Panc1 (cell line): ENCODE measurements around the gene LAMA5. TPM values are rescaled to one million over a fixed set of nuclear protein-coding genes. Genes with fewer than 3 reads are reported as not detected.

Experiments used
- ATAC-seq: fragments of 200-7000 bp; cut with Tn5 transposase; 2 replicates; pipeline ENCODE4 v1.9.1; 2020; ENCODE audit warnings: mild to moderate bottlenecking, moderate library complexity
- BruUV-seq: library from RNA; stranded (reverse); fragments of 400-500 nt; replicated peaks from 2 replicates; lab custom pipeline; 2021; lab: Mats Ljungman, UMichigan
- CTCF ChIA-PET: fragments of 300-600 bp; sonication (Branson Sonifier 250); formaldehyde crosslinking; loops from one replicate; lab custom pipeline; 2022; ENCODE audit warnings: antibody characterized with exemption; lab: Charles Lee
- POLR2A ChIA-PET: fragments of 300-600 bp; sonication (Branson Sonifier 250); formaldehyde crosslinking; loops from one replicate; lab custom pipeline; 2022; ENCODE audit warnings: antibody characterized with exemption; lab: Charles Lee
- DNase-seq: peaks from one replicate; pipeline ENCODE4 v3.0.0-alpha.2; 2010; ENCODE audit warnings: low read depth, low spot score
- H3K27ac ChIP-seq: 2 replicates; pipeline ENCODE4 v1.5.1; 2011; ENCODE audit warnings: mild to moderate bottlenecking, low read length, inconsistent platforms
- H3K27me3 ChIP-seq: fragments of 200-500 bp; sonication (Bioruptor generic); 2 replicates; pipeline ENCODE4 v1.6.0; 2014; ENCODE audit warnings: low read length, inconsistent platforms; ENCODE audit not compliant: control insufficient read depth, insufficient read depth
- H3K36me3 ChIP-seq: fragments of 200-500 bp; sonication (Bioruptor generic); 2 replicates; pipeline ENCODE4 v1.5.1; 2014; ENCODE audit warnings: inconsistent platforms, mild to moderate bottlenecking, low read length, moderate library complexity; ENCODE audit not compliant: control insufficient read depth, insufficient read depth
- H3K4me1 ChIP-seq: 2 replicates; pipeline ENCODE4 v1.5.1; 2011; ENCODE audit warnings: inconsistent platforms, mild to moderate bottlenecking, low read length, moderate library complexity; ENCODE audit not compliant: control insufficient read depth, insufficient read depth
- H3K4me3 ChIP-seq, 2 experiments: 2 replicates each; pipeline ENCODE4 v1.5.1; 2011 to 2012; ENCODE audit warnings: low read depth in 2 of 2, low read length in 2 of 2, mild to moderate bottlenecking in 2 of 2, inconsistent platforms in 1 of 2, moderate library complexity in 1 of 2
- H3K9me3 ChIP-seq: fragments of 200-500 bp; sonication (Bioruptor generic); 2 replicates; pipeline ENCODE4 v1.5.1; 2014; ENCODE audit warnings: low read depth, mild to moderate bottlenecking, inconsistent platforms, low read length, moderate library complexity; ENCODE audit not compliant: control insufficient read depth, insufficient read depth
- POLR2AphosphoS5 ChIP-seq: IDR thresholded peaks from 2 replicates; pipeline ENCODE4 v1.6.1; 2012; ENCODE audit warnings: mild to moderate bottlenecking, low read depth, low read length, moderate library complexity
- REST ChIP-seq, 2 experiments: IDR thresholded peaks; 2 replicates each; pipeline ENCODE4 v1.6.1; 2011 to 2012; ENCODE audit warnings: low read depth in 2 of 2, control low read depth in 1 of 2, low read length in 1 of 2, mild to moderate bottlenecking in 1 of 2, moderate library complexity in 1 of 2; ENCODE audit not compliant: insufficient read depth in 1 of 2
- SIN3A ChIP-seq: IDR thresholded peaks from 2 replicates; pipeline ENCODE4 v1.6.1; 2012; ENCODE audit warnings: low read depth, mild to moderate bottlenecking, low read length, moderate library complexity, borderline replicate concordance; ENCODE audit not compliant: insufficient read depth
- TCF7L2 ChIP-seq: IDR thresholded peaks from 2 replicates; pipeline ENCODE4 v1.6.1; 2011; ENCODE audit warnings: mild to moderate bottlenecking, low read depth, low read length, inconsistent platforms
- in situ Hi-C: cut with HindIII; loops from 2 replicates; pipeline ENCODE4 v1.10.0; 2016; ENCODE audit warnings: low sequenced_read_pairs, low pct_unique_long_range_greater_than_20kb
- intact Hi-C: fragments of 100-400 bp; cut with micrococcal nuclease; formaldehyde crosslinking; loops from one replicate; pipeline ENCODE4 v1.10.0; 2022; ENCODE audit not compliant: unreplicated experiment
- total RNA-seq: library from RNA; stranded (reverse); gene quantifications from one replicate; pipeline ENCODE4 v1.2.1, GENCODE V29; 2021; ENCODE audit not compliant: unreplicated experiment
- TF ChIP-seq, protein P1 (sequence below): fragments of 450-650 bp; IDR thresholded peaks from 2 replicates; pipeline ENCODE4 v1.5.1; 2017; ENCODE audit warnings: mild to moderate bottlenecking

Gene LAMA5
- total RNA-seq, 1 experiment from 2014 or later, result 497 TPM

DNA sequence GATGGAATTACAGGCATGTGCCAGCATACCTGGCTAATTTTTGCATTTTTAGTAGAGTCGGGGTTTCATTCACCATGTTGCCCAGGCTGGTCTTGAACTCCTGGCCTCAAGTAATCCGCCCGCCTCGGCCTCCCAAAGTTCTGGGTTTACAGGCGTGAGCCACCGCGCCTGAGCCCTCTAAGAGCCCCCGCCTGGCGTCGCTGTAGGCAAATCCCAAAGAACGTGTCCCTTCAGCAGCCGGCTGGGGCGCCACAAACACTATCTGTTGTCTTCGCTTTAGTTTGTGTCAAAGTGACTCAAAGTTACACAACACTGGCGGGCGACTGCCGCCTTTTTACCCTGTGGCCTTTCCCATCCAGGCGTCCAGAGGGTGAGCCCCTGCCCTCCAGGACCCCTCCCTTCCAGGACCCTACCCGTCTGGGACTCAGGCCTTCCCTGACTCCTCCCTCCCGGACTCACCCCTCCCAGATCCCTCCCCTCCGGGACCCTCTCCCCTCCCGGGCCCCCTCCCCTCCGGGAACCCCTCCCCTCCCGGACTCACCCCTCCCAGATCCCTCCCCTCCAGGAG lies 65.3 kb downstream of the LAMA5 start:
- peaks cover 2% of the 10 kb centered on the region; the same call in 1 of the 2 replicates for H3K36me3 ChIP-seq
- intact Hi-C loops, result loop anchor here (5.0 kb wide), 1 partner anchor 80 kb away; no protein-coding TSS in a partner anchor
- no peaks in the 10 kb centered on the region for H3K27me3 ChIP-seq
- H3K4me3 ChIP-seq, result peak overlapping the region; percentile 60 to 94
- CTCF ChIA-PET, result interaction anchor here (0.6 to 1.1 kb wide), 10 partner anchors 8 to 290 kb away, joined by 3 to 12 read pairs (median 4); no protein-coding TSS in a partner anchor
- TSS peak; percentile 64 for BruUV-seq
- H3K9me3 ChIP-seq, result no peaks in the 10 kb centered on the region
- no peak; the same call in 1 of the 2 replicates for TF ChIP-seq POLR2AphosphoS5
- TF ChIP-seq TCF7L2, result no peak; the same call in 1 of the 2 replicates
- no peak for TF ChIP-seq REST (IDR thresholded peaks at IDR 0.05; ENCODE audit: insufficient read depth in 1 of 2, low read depth in 2 of 2, low read length in 1 of 2)
- peak; percentile 74; the same call in 1 of the 2 replicates for TF ChIP-seq SIN3A
- TF ChIP-seq, protein P1, sequence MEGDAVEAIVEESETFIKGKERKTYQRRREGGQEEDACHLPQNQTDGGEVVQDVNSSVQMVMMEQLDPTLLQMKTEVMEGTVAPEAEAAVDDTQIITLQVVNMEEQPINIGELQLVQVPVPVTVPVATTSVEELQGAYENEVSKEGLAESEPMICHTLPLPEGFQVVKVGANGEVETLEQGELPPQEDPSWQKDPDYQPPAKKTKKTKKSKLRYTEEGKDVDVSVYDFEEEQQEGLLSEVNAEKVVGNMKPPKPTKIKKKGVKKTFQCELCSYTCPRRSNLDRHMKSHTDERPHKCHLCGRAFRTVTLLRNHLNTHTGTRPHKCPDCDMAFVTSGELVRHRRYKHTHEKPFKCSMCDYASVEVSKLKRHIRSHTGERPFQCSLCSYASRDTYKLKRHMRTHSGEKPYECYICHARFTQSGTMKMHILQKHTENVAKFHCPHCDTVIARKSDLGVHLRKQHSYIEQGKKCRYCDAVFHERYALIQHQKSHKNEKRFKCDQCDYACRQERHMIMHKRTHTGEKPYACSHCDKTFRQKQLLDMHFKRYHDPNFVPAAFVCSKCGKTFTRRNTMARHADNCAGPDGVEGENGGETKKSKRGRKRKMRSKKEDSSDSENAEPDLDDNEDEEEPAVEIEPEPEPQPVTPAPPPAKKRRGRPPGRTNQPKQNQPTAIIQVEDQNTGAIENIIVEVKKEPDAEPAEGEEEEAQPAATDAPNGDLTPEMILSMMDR, result peak; percentile 87
- peaks cover 21% of the 10 kb centered on the region for H3K4me1 ChIP-seq
- ATAC-seq, result peak; percentile 42
- POLR2A ChIA-PET, result interaction anchor here (0.6 kb wide), 1 partner anchor 89 kb away, joined by 7 read pairs; no protein-coding TSS in a partner anchor
- peak overlapping the region; percentile 91 for H3K27ac ChIP-seq
- DNase-seq, result peak; percentile 87
- in situ Hi-C loops, result no loop called here

DNA sequence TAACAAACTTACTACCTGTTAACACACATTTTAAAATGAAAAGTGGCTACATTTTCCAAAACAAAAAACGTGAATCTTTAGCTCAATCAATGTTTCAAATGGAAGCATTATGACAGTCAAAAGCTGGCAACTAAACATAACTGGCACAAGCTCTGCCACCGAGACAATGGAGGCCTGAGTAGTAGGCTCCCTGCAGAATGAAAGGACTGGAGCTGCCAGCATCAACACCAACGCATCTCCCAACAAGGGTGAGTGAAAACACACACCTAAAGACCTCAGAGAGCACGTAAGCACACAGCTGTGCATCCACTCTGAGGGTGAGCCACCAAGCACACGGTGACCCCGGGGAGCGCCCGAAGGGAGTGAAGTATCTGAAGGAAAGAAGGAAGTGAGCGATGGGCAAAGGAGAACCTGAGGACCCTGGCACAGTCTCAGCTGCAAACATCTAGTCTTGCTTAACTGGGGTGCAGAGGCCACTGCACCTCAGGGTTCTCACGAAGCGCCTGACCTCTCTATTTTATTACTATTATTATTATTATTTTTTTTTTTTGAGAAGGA lies 65.9 kb downstream of the LAMA5 start:
- no peak for DNase-seq
- Histone ChIP-seq H3K27me3 (no peaks in the 10 kb centered on the region), H3K27ac (no peak overlapping the region), H3K9me3 (no peaks in the 10 kb centered on the region), H3K4me1 (peaks cover 14% of the 10 kb centered on the region), H3K36me3 (peaks cover 2% of the 10 kb centered on the region; the same call in 1 of the 2 replicates), H3K4me3 (no peak overlapping the region; a peak in 1 of 4 replicates)
- ChIA-PET CTCF (interaction anchor here (0.9 kb wide), 1 partner anchor 81 kb away, joined by 3 read pairs; no protein-coding TSS in a partner anchor), POLR2A (no interaction called here)
- ATAC-seq, result no peak
- TF ChIP-seq REST (IDR thresholded peaks at IDR 0.05; ENCODE audit: insufficient read depth in 1 of 2, low read depth in 2 of 2, low read length in 1 of 2), result no peak
- in situ Hi-C loops (no loop called here), intact Hi-C loops (loop anchor here (5.0 kb wide), 1 partner anchor 81 kb away; no protein-coding TSS in a partner anchor)
- BruUV-seq, result no TSS peak
